ENCODE data around the gene TBPL1. TPM values are rescaled to one million over a fixed set of nuclear protein-coding genes. Genes with fewer than 3 reads are reported as not detected.

Gene TBPL1
- total and polyA plus RNA-seq, 9 donors: 14.9 to 25.0 (median 22.7) TPM

GRCh38 chr6:133951881-133952814, 876 bp upstream of the TBPL1 start:
- Histone ChIP-seq H3K36me3 (ENCODE audit: control insufficient read depth, insufficient read depth, low read length) (no peaks in the 10 kb centered on the region), H3K27ac (ENCODE audit: low read length) (peak overlapping the region; percentile 96), H3K27me3 (ENCODE audit: control insufficient read depth, insufficient read depth, low read length) (no peaks in the 10 kb centered on the region), H3K4me1 (ENCODE audit: control insufficient read depth, insufficient read depth, low read length) (peaks cover 5% of the 10 kb centered on the region), H3K9me3 (replicated peaks; ENCODE audit: control insufficient read depth, low read depth, low read length) (no peaks in the 10 kb centered on the region), H3K4me3 (ENCODE audit: low read length) (peak overlapping the region; percentile 83)
- DNase-seq: peak; percentile 86
- under 1% methylated on average over 51 of the region's 65 CpGs for whole genome bisulfite sequencing (ENCODE audit: insufficient coverage)

GRCh38 chr6:133953634-133954415, 801 bp downstream of the TBPL1 start:
- DNase-seq: peak; percentile 16
- H3K4me1 ChIP-seq (ENCODE audit: control insufficient read depth, insufficient read depth, low read length): peaks cover 5% of the 10 kb centered on the region

DNA sequence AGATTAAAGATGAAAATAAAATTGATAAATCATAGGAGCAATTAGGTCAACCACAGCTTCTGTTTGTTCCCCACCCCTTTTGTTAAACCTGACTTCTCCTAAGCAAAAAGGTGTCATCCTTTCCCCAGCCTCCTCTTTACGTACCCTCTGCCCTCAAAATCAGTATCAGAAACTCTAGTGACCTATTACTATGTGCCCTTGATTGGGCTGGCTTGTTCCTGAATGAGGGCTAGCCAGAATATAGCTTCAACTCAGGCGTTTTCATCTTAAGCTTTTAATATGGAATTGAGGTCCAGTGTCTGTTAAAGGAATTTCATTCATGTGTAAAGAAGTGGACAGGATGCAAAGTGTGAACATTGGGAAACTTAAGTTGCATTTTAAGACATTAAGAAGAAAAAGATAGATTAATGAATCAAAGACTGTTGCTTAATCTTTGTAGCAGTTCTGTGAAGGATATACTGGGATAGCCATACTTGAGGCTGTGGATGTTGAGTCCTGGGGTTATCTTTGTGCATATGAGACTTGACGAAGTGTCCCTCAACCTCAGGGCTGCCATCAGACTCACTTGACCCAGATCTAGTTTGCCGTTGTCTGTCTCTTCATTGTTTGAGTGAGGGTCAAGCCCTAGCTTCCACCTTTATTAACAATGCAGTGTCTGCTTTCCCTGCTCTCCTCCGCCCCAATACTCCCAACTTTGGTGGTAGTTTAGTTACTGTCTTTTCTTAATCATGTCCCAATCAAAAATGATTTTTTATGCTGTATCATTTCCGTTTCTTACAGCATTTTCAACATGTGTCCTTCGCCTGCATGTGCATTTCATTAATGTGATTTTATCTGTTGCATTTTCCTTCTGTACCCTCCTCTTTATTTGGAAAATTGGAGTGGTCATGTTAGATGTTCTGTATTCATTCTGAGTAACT, 1.9 kb downstream of the TBPL1 start:
- H3K27me3 ChIP-seq (ENCODE audit: control insufficient read depth, insufficient read depth, low read length): no peaks in the 10 kb centered on the region

More at GRCh38 chr6:133953634-133954415, 801 bp downstream of the TBPL1 start:
- peak overlapping the region; percentile 83 for H3K4me3 ChIP-seq (ENCODE audit: low read length)
- no peak overlapping the region for H3K27ac ChIP-seq (ENCODE audit: low read length)
- H3K27me3 ChIP-seq (ENCODE audit: control insufficient read depth, insufficient read depth, low read length): no peaks in the 10 kb centered on the region
- 5% methylated on average over 14 of the region's 23 CpGs for WGBS (ENCODE audit: insufficient coverage)
- no peaks in the 10 kb centered on the region for H3K9me3 ChIP-seq (replicated peaks; ENCODE audit: control insufficient read depth, low read depth, low read length)
- H3K36me3 ChIP-seq (ENCODE audit: control insufficient read depth, insufficient read depth, low read length): no peaks in the 10 kb centered on the region

DNA sequence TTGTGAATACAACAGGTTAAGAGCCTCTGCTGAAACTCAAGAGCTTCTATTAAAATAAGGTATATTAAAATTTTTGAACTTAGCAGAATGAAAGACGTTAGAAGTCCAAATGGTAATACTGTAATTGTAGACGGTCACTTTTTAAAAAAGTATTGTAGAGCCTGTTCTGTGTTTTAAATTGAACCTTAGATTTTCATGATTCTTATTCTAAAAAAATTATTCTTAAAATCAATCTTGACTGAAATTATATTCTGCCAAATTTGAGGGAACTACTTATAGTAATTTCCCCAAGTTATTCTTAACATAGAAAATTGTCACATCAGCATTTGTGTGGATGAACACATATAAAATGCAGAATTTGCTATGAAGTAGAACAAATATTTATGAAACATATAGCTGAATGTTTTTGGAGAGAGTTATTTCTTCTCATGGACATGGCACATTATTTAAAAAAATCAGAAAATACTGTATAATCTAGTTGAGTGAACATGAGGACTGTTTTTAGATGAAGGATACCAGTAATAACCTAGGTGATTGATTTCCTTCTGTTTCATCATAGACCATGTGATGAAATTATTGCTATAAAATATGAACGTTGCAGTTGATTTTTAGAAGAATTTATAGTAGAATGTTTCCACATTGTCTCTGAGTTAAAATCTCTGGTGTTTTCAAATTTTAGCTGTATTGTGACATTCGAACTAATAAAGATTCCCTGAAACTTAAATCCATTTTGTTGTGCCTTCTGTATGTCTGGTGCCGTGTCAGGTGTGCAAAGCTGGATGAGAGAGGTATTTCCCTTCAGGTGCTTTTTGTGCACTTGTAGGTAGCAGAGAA, 2.8 kb downstream of the TBPL1 start:
- no peaks in the 10 kb centered on the region for H3K9me3 ChIP-seq (replicated peaks; ENCODE audit: control insufficient read depth, low read depth, low read length)
- no peaks in the 10 kb centered on the region for H3K27me3 ChIP-seq (ENCODE audit: control insufficient read depth, insufficient read depth, low read length)
- peaks cover 5% of the 10 kb centered on the region for H3K4me1 ChIP-seq (ENCODE audit: control insufficient read depth, insufficient read depth, low read length)
- 80% methylated on average over 1 of the region's 5 CpGs for WGBS (ENCODE audit: insufficient coverage)
- no peak for DNase-seq
- no peak overlapping the region for H3K4me3 ChIP-seq (ENCODE audit: low read length)
- H3K27ac ChIP-seq (ENCODE audit: low read length): no peak overlapping the region
- no peaks in the 10 kb centered on the region for H3K36me3 ChIP-seq (ENCODE audit: control insufficient read depth, insufficient read depth, low read length)

More for the DNA sequence above, 1.9 kb downstream of the TBPL1 start:
- Histone ChIP-seq H3K36me3 (ENCODE audit: control insufficient read depth, insufficient read depth, low read length) (no peaks in the 10 kb centered on the region), H3K4me1 (ENCODE audit: control insufficient read depth, insufficient read depth, low read length) (peaks cover 5% of the 10 kb centered on the region), H3K4me3 (ENCODE audit: low read length) (no peak overlapping the region), H3K9me3 (replicated peaks; ENCODE audit: control insufficient read depth, low read depth, low read length) (no peaks in the 10 kb centered on the region), H3K27ac (ENCODE audit: low read length) (no peak overlapping the region)
- 100% methylated on average over 1 of the region's 7 CpGs for WGBS (ENCODE audit: insufficient coverage)
- DNase-seq: no peak

DNA sequence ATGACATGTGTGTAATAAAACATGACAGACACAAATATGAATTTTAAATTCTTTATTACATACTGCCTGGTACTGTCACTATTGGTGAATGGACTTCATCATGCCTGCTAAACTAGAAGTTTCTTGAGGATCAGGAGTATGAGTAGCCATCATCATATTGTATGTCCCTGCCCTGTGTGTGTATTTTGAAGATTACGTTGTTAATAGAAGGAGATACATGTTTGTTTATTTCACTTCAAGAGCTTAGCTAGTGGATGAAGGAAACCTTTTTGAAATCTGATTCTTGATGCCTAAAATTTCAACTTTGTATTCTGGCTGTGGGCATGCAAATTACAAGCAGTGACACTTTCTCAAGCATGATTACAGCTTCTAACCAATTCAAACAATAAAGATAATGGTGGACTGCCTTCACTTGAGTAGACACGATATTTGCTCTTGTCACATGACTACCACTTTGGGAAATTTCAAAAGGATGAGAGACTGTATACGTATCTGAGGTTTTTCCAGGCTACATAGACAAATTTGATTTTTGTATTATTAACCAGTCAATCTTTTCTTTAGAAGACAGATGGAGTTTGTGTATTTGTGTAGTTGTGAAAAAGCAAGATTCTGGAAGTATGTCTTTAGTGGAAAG, 3.5 kb downstream of the TBPL1 start:
- no peaks in the 10 kb centered on the region for H3K9me3 ChIP-seq (replicated peaks; ENCODE audit: control insufficient read depth, low read depth, low read length)
- no peak overlapping the region for H3K4me3 ChIP-seq (ENCODE audit: low read length)
- DNase-seq: no peak
- no peaks in the 10 kb centered on the region for H3K27me3 ChIP-seq (ENCODE audit: control insufficient read depth, insufficient read depth, low read length)
- H3K36me3 ChIP-seq (ENCODE audit: control insufficient read depth, insufficient read depth, low read length): no peaks in the 10 kb centered on the region
- H3K4me1 ChIP-seq (ENCODE audit: control insufficient read depth, insufficient read depth, low read length): peaks cover 5% of the 10 kb centered on the region
- WGBS (ENCODE audit: insufficient coverage): no CpG with 5 or more reads among the region's 3 CpGs
- H3K27ac ChIP-seq (ENCODE audit: low read length): no peak overlapping the region

DNA sequence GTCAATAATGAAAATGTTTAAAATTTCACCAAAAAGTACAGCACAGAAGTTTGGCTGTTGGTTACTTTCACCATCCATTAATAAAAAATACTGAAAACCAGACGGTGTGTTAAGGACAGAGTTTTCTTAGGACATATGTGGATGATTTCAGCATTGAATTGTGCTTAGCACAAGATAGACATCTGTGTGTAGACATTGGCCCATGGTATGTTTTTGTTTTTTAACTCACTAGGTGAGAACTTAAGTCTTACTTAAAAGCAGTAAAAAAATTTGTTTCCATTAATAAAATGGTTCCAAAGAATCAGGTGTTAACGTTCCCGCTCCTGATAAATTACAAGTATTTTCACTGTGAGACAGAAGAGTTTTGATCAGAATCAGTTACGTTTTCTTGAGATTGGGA, 4.2 kb downstream of the TBPL1 start:
- no peaks in the 10 kb centered on the region for H3K9me3 ChIP-seq (replicated peaks; ENCODE audit: control insufficient read depth, low read depth, low read length)
- peaks cover 5% of the 10 kb centered on the region for H3K4me1 ChIP-seq (ENCODE audit: control insufficient read depth, insufficient read depth, low read length)
- DNase-seq: no peak
- no peak overlapping the region for H3K4me3 ChIP-seq (ENCODE audit: low read length)
- no peaks in the 10 kb centered on the region for H3K27me3 ChIP-seq (ENCODE audit: control insufficient read depth, insufficient read depth, low read length)
- H3K36me3 ChIP-seq (ENCODE audit: control insufficient read depth, insufficient read depth, low read length): no peaks in the 10 kb centered on the region
- WGBS (ENCODE audit: insufficient coverage): 60% methylated on average over 1 of the region's 4 CpGs
- no peak overlapping the region for H3K27ac ChIP-seq (ENCODE audit: low read length)

DNA sequence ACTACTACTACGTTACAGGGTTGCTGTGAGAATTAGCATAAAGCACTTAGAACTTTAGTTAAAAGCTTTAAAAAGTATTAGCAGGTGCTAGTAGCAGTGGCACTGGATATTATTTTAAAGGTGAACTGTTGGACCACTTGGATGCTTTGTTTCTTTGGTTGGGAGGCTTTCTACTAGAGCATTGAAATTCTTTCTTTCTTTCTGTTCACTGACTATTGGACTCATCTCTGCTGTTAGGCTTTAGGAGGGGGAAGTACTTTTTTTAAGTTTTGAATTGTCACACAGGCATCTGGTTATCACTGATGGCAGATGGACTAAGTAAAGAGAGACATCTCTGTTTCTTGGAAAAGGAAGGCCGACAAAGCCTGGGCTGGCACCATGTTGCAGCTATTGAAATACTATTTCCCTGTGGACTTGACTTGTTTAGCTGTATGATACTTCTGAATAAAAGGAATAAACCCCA, 4.8 kb downstream of the TBPL1 start:
- DNase-seq: no peak
- Histone ChIP-seq H3K4me1 (ENCODE audit: control insufficient read depth, insufficient read depth, low read length) (peaks cover 5% of the 10 kb centered on the region), H3K27me3 (ENCODE audit: control insufficient read depth, insufficient read depth, low read length) (no peaks in the 10 kb centered on the region), H3K27ac (ENCODE audit: low read length) (no peak overlapping the region), H3K4me3 (ENCODE audit: low read length) (no peak overlapping the region), H3K36me3 (ENCODE audit: control insufficient read depth, insufficient read depth, low read length) (no peaks in the 10 kb centered on the region), H3K9me3 (replicated peaks; ENCODE audit: control insufficient read depth, low read depth, low read length) (no peaks in the 10 kb centered on the region)
- 29% methylated on average over 1 of the region's 2 CpGs for WGBS (ENCODE audit: insufficient coverage)

DNA sequence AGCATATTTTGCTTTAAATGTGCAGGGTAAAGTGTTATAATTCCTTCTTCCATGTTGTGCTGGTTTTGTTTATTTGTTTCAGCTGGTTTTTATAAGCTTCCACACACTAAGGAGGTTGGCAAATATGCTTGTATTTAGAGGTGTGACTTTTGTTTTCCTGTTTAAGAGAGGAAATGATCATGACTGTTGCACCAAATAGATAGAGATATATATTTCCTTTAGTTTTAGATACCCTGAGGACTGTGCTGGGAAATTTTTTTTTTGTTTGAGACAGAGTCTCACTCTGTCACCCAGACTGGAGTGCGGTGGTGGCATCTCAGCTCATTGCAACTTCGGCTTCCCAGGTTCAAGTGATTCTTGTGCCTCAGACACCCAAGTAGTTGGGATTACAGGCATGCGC, 5.8 kb downstream of the TBPL1 start:
- WGBS (ENCODE audit: insufficient coverage): 100% methylated on average over 1 of the region's 3 CpGs
- no peaks in the 10 kb centered on the region for H3K9me3 ChIP-seq (replicated peaks; ENCODE audit: control insufficient read depth, low read depth, low read length)
- H3K27ac ChIP-seq (ENCODE audit: low read length): no peak overlapping the region
- peaks cover 4% of the 10 kb centered on the region for H3K4me1 ChIP-seq (ENCODE audit: control insufficient read depth, insufficient read depth, low read length)
- DNase-seq: no peak
- H3K4me3 ChIP-seq (ENCODE audit: low read length): no peak overlapping the region
- H3K36me3 ChIP-seq (ENCODE audit: control insufficient read depth, insufficient read depth, low read length): no peaks in the 10 kb centered on the region
- H3K27me3 ChIP-seq (ENCODE audit: control insufficient read depth, insufficient read depth, low read length): no peaks in the 10 kb centered on the region
